Heart right ventricle (tissue), 16 donors: ENCODE measurements around the gene RPS6KB1. TPM values are rescaled to one million over a fixed set of nuclear protein-coding genes. Genes with fewer than 3 reads are reported as not detected.

Experiments
- ATAC-seq, 8 donors: fragments of 200-7000 bp; cut with Tn5 transposase; one replicate each; pipeline ENCODE4 v1.9.1; 2020; ENCODE audit warnings: mild to moderate bottlenecking in 8 of 8, moderate library complexity in 8 of 8, moderate number of reproducible peaks in 1 of 8
- DNase-seq, 2 donors: peaks; one replicate each; pipeline ENCODE4 v3.0.0-alpha.2; 2020
- H3K27ac ChIP-seq, 10 donors: fragments of 200-600 bp; sonication (generic) in 2 of 10; one replicate each; pipeline versions ENCODE4 v1.5.0 to v1.8.0; 2020 to 2022; ENCODE audit warnings: mild to moderate bottlenecking in 3 of 10
- H3K27me3 ChIP-seq, 7 donors: fragments of 200-600 bp; one replicate each; pipeline ENCODE4 v1.8.0; 2021 to 2022; ENCODE audit warnings: mild to moderate bottlenecking in 2 of 7
- H3K36me3 ChIP-seq, 9 donors: fragments of 200-600 bp; sonication (generic) in 1 of 9; one replicate each; pipeline versions ENCODE4 v1.5.0 to v1.8.0; 2020 to 2022; ENCODE audit warnings: mild to moderate bottlenecking in 2 of 9
- H3K4me1 ChIP-seq, 9 donors: fragments of 200-600 bp; sonication (generic) in 1 of 9; one replicate each; pipeline versions ENCODE4 v1.5.0 to v1.8.0; 2020 to 2022; ENCODE audit warnings: mild to moderate bottlenecking in 4 of 9
- H3K4me3 ChIP-seq, 10 donors: fragments of 200-600 bp; sonication (generic) in 2 of 10; one replicate each; pipeline versions ENCODE4 v1.5.0 to v1.8.0; 2020 to 2022; ENCODE audit warnings: mild to moderate bottlenecking in 7 of 10, moderate library complexity in 2 of 10
- H3K9me3 ChIP-seq, 11 donors: fragments of 200-600 bp in 10 of 11; sonication (generic) in 2 of 11; one replicate each; pipeline versions ENCODE4 v1.5.0 to v1.8.0; 2013 to 2022; ENCODE audit warnings: mild to moderate bottlenecking in 2 of 11, control low read depth in 1 of 11, moderate library complexity in 1 of 11
- WGBS, 2 donors: extraction: QIAGEN DNeasy Blood & Tissue Kit; methylation state at CpG; one replicate each; pipeline ENCODE4 v1.1.7; 2013; ENCODE audit warnings: inconsistent platforms in 1 of 2; 5-methylcytosine and 5-hydroxymethylcytosine counted together
- intact Hi-C, 10 donors: fragments of 100-400 bp; cut with DNase I; formaldehyde crosslinking; loops; one replicate each; pipeline versions ENCODE4 v1.11.1 to v1.14.2; 2022
- polyA plus RNA-seq, 2 donors: library from polyadenylated mRNA; stranded (reverse); fragments of 200-250 nt; gene quantifications; one replicate each; pipeline ENCODE4 v1.2.3, GENCODE V29; 2013
- total RNA-seq, 10 donors: library from RNA; stranded (reverse); fragmentation: NEBNext Ultra II Directional in 3 of 10; extraction: Animal tissue kit (Norgen Biotek cat#: 25700) in 3 of 10; gene quantifications; one replicate each; pipeline versions ENCODE4 v1.2.1 to v1.2.4, GENCODE V29; 2021 to 2023
- TF ChIP-seq, protein P1 (sequence below), 9 donors: fragments of 200-600 bp; sonication (generic) in 2 of 9; IDR thresholded peaks; one replicate each; pipeline versions ENCODE4 v1.5.0 to v1.8.0; 2021 to 2022; ENCODE audit warnings: antibody characterized with exemption in 9 of 9, mild to moderate bottlenecking in 5 of 9, moderate library complexity in 1 of 9
- donor health status: Arrhythmogenic right ventricular cardiomyopathy.
- donor health status: ischemic (EF 13 %, LVEDD 7.1; RV severe dilation, severe dysfunction).
- donor health status: healthy with polysubstance abuse.
- donor health status: DM: no; HTN: yes; CAD: no.
- donor health status: DM: no; HTN: no; CAD: no.
- donor health status: ischemic (EF 25% LVEDD 6.9; RV normal size, moderate dysfunction).
- donor health status: ischemic (EF 25% LVEDD 5.7; RV mildly dilated, moderate dysfunction).
- donor health status: healthy.
- donor health status: DM: yes; HTN: yes; CAD: no.
- donor health status: Ischemic cardiomyopathy.
- donor health status: ischemic (EF 35%, LVEDD 5.7; RV mildly dilated, moderate dysfunction).
- donor health status: nonischemic (EF 11% LVEDD 7.7; RV severe dilation, severe dysfunction).
- donor health status: DM: yes; HTN: yes; CAD: no.
- donor health status: PGD.
- donor health status: ischemic (EF 29% LVEDD 5.4; RV normal size, mild dysfunction).
- donor health status: nonischemic (EF 23%, LVEDD 6.1; RV moderate dilation, normal function).

Gene RPS6KB1
- total and polyA plus RNA-seq, 12 donors: 5.1 to 30.4 (median 24.7) TPM

DNA sequence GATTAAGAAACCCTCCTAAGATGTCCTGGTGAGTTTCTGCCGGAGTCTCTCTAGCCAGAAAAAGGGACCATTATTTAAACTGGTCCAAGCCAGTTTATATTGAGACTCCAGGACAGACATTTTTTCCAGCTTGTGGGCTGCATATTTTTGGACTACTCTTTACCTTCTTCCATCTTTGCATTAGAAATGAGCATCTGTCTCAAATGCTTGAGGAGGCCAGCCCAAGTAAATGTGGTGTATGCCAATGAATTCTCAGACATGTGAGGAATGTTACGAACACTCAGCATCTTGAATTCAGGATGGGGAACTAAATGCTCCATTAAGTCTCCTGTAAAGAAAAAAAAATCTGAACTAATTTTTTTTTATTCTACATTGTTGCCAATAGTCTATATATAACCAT, 18.5 kb upstream of the RPS6KB1 start:
- H3K4me3 ChIP-seq: no peak overlapping the region
- TF ChIP-seq, protein P1, sequence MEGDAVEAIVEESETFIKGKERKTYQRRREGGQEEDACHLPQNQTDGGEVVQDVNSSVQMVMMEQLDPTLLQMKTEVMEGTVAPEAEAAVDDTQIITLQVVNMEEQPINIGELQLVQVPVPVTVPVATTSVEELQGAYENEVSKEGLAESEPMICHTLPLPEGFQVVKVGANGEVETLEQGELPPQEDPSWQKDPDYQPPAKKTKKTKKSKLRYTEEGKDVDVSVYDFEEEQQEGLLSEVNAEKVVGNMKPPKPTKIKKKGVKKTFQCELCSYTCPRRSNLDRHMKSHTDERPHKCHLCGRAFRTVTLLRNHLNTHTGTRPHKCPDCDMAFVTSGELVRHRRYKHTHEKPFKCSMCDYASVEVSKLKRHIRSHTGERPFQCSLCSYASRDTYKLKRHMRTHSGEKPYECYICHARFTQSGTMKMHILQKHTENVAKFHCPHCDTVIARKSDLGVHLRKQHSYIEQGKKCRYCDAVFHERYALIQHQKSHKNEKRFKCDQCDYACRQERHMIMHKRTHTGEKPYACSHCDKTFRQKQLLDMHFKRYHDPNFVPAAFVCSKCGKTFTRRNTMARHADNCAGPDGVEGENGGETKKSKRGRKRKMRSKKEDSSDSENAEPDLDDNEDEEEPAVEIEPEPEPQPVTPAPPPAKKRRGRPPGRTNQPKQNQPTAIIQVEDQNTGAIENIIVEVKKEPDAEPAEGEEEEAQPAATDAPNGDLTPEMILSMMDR (IDR thresholded peaks at IDR 0.05): no peak
- H3K4me1 ChIP-seq: peaks cover 0 to 3% (median 0%) of the 10 kb centered on the region in 9 donors
- H3K27ac ChIP-seq: no peak overlapping the region
- peaks cover 0 to 90% (median 24%) of the 10 kb centered on the region in 9 donors for H3K36me3 ChIP-seq
- ATAC-seq: no peak
- 93 to 94% methylated on average over 2 of the region's 2 CpGs for WGBS, 2 donors
- no peaks in the 10 kb centered on the region for H3K9me3 ChIP-seq
- no peaks in the 10 kb centered on the region for H3K27me3 ChIP-seq
- DNase-seq: no peak
- intact Hi-C loops: no loop called here

DNA sequence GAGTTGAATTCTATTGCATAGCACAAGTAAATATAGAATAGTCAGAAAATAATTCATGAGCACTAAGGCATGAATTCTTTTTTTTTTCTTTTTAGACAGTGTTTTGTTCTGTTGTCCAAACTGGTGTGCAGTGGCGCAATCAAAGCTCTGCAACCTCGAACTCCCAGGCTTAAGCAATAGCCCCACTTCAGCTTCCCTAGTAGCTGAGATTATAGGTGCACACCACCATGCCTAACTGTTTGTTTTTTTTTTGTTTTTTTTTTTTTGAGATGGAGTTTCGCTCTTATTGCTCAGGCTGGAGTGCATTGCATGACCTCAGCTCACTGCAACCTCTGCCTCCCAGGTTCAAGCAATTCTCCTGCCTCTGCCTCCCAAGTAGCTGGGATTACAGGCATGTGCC, 16.8 kb upstream of the RPS6KB1 start:
- H3K4me3 ChIP-seq: no peak overlapping the region
- no peak for ATAC-seq
- DNase-seq: no peak
- no peak overlapping the region for H3K27ac ChIP-seq
- peaks cover 0 to 3% (median 0%) of the 10 kb centered on the region in 9 donors for H3K4me1 ChIP-seq
- TF ChIP-seq, protein P1 (IDR thresholded peaks at IDR 0.05): no peak
- WGBS, 2 donors: 89 to 96% methylated on average over 3 of the region's 3 CpGs
- intact Hi-C loops: no loop called here
- peaks cover 0 to 100% (median 29%) of the 10 kb centered on the region in 9 donors for H3K36me3 ChIP-seq
- H3K27me3 ChIP-seq: no peaks in the 10 kb centered on the region
- no peaks in the 10 kb centered on the region for H3K9me3 ChIP-seq

DNA sequence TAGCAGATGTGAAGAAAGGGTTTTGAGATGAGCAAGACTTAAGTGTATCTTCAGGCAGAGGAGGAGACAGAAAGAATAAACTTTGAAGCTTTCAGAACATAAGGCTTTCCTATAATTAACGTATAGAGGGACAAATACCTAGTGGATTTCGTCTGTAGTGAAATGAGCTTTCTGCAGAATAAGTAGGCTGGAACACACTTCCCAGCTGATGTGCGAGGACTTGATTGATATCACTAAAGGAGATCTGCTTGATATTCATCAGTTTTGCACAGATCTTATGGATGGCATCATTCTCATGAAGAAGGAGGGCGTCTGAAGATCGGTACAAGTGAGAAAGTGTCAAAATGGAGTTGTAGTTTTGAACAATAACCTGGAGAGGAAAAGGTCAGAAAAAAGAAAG, 15.0 kb upstream of the RPS6KB1 start:
- no peak for DNase-seq
- 89 to 92% methylated on average over 5 of the region's 5 CpGs for WGBS, 2 donors
- Histone ChIP-seq H3K27ac (no peak overlapping the region), H3K4me1 (peaks cover 0 to 3% (median 0%) of the 10 kb centered on the region in 9 donors), H3K36me3 (peaks cover 0 to 100% (median 34%) of the 10 kb centered on the region in 9 donors), H3K9me3 (no peaks in the 10 kb centered on the region), H3K27me3 (no peaks in the 10 kb centered on the region), H3K4me3 (no peak overlapping the region)
- intact Hi-C loops: no loop called here
- no peak for ATAC-seq
- TF ChIP-seq, protein P1 (IDR thresholded peaks at IDR 0.05): no peak

DNA sequence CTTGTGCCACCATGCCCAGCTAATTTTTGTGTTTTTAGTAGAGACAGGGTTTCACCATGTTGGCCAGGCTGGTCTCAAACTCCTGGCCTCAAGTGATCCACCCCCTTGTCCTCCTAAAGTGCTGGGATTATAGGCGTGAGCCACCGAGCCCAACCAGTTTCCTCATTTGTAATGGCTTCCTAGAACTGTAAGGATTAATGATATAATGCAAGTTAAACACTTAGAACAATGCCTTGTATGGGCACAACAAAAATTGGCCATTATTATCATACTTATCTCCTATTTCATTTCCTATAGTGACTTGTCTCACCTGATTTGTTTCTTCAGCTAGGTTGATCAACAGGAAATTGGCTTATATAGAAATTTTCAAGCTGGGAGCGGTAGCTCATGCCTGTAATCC, 14.3 kb upstream of the RPS6KB1 start:
- Histone ChIP-seq H3K9me3 (no peaks in the 10 kb centered on the region), H3K4me3 (no peak overlapping the region), H3K27ac (no peak overlapping the region), H3K27me3 (no peaks in the 10 kb centered on the region), H3K4me1 (peaks cover 0 to 3% (median 0%) of the 10 kb centered on the region in 9 donors), H3K36me3 (peaks cover 0 to 100% (median 40%) of the 10 kb centered on the region in 9 donors)
- ATAC-seq (no peak), DNase-seq (no peak)
- TF ChIP-seq, protein P1 (IDR thresholded peaks at IDR 0.05): no peak
- intact Hi-C loops: no loop called here
- 87 to 91% methylated on average over 3 of the region's 3 CpGs for WGBS, 2 donors
